ENCODE measurements around the gene KCNQ5. TPM values are rescaled to one million over a fixed set of nuclear protein-coding genes. Genes with fewer than 3 reads are reported as not detected.

Gene KCNQ5
- total RNA-seq, 1 donor from 2014 or later: not detected

DNA sequence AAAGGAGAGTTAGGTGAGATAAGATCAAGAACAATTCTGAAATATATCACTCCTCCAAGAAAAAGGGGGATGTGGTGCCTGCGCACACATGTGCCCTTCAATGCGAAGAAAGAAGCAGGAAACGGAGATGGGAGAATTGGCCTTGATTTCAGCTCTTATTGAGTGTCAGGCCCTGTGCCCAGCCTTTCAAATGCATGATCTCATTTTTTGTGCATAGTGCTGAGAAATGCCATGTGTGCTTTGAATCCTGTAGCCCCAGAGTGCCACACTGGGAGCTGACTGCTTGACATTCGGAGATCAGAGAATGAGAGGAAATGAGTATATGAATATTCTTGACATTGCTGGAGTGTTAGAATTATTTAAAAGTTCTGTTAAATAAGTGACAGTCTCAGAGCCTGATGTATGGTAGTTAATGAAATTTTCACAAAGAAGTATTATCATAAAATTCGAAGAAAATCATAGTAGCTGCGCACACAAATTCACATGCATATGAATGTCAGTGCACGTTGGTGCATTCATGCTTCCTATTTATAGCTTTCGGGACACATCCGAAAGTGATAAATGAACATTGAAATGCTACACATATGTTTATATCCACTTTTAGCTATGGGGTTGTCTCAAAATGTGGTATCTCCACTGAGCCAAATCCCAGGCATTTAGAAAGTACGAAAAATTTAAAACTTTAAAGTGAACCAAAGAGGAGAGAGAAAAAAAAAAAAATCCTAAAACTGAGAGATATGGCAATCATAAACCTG is 172.0 kb downstream of the KCNQ5 start:
- Mint-ChIP-seq H3K27me3 (ENCODE audit: insufficient read depth, low read depth) (no peaks in the 10 kb centered on the region), H3K9me3 (no peaks in the 10 kb centered on the region), H3K36me3 (no peaks in the 10 kb centered on the region), H3K4me3 (no peak overlapping the region), H3K4me1 (no peaks in the 10 kb centered on the region), H3K27ac (no peak overlapping the region)
- no peaks in the 10 kb centered on the region for H3F3A ChIP-seq (ENCODE audit: low read depth)
- TF ChIP-seq EZH2 (IDR thresholded peaks at IDR 0.05) (no peak), EZH2phosphoT487 (IDR thresholded peaks at IDR 0.05) (no peak)
- TF ChIP-seq, protein P1, sequence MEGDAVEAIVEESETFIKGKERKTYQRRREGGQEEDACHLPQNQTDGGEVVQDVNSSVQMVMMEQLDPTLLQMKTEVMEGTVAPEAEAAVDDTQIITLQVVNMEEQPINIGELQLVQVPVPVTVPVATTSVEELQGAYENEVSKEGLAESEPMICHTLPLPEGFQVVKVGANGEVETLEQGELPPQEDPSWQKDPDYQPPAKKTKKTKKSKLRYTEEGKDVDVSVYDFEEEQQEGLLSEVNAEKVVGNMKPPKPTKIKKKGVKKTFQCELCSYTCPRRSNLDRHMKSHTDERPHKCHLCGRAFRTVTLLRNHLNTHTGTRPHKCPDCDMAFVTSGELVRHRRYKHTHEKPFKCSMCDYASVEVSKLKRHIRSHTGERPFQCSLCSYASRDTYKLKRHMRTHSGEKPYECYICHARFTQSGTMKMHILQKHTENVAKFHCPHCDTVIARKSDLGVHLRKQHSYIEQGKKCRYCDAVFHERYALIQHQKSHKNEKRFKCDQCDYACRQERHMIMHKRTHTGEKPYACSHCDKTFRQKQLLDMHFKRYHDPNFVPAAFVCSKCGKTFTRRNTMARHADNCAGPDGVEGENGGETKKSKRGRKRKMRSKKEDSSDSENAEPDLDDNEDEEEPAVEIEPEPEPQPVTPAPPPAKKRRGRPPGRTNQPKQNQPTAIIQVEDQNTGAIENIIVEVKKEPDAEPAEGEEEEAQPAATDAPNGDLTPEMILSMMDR (IDR thresholded peaks at IDR 0.05): no peak
- no peaks in the 10 kb centered on the region for H3K9me3 ChIP-seq (ENCODE audit: low read depth)
- no peak overlapping the region for H3K4me3 ChIP-seq
- no peak overlapping the region for H3K27ac ChIP-seq
- H4K20me1 ChIP-seq (ENCODE audit: low read depth): no peaks in the 10 kb centered on the region
- no peaks in the 10 kb centered on the region for H3K27me3 ChIP-seq
- H2AFZ ChIP-seq (replicated peaks): no peak overlapping the region
- H3K36me3 ChIP-seq: no peaks in the 10 kb centered on the region
- H3K79me2 ChIP-seq (ENCODE audit: low read depth): no peaks in the 10 kb centered on the region
- DNase-seq (ENCODE audit: low spot score): no peak
- no peak overlapping the region for H3K4me2 ChIP-seq
- no peak overlapping the region for H3K9ac ChIP-seq
- no peaks in the 10 kb centered on the region for H3K4me1 ChIP-seq

DNA sequence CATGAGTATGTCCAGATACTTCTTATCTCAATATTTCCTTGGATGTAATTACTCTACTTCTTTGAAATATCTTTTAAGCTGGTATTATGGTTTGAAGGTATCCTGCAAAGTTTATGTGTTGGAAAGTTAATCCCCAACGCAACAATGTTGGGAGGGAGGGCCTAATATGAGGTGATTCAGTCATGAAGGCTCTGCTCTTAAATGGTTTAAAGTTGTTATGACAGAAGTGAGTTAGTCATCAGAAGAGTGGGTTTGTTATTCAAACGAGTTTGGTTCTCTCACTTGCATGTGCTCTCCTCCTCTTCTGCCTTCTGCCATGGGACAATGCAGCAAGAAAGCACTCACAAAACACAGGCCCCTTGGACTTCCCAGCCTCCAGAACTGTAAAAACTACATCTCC is 176.3 kb downstream of the KCNQ5 start:
- Histone ChIP-seq H3K36me3 (no peaks in the 10 kb centered on the region), H3K9ac (no peak overlapping the region), H4K20me1 (ENCODE audit: low read depth) (no peaks in the 10 kb centered on the region), H2AFZ (replicated peaks) (no peak overlapping the region), H3F3A (ENCODE audit: low read depth) (no peaks in the 10 kb centered on the region), H3K4me1 (no peaks in the 10 kb centered on the region), H3K79me2 (ENCODE audit: low read depth) (no peaks in the 10 kb centered on the region), H3K4me2 (no peak overlapping the region), H3K9me3 (ENCODE audit: low read depth) (no peaks in the 10 kb centered on the region), H3K27me3 (no peaks in the 10 kb centered on the region), H3K27ac (no peak overlapping the region), H3K4me3 (no peak overlapping the region)
- no peaks in the 10 kb centered on the region for H3K27me3 Mint-ChIP-seq (ENCODE audit: insufficient read depth, low read depth)
- DNase-seq (ENCODE audit: low spot score): no peak
- H3K27ac Mint-ChIP-seq: no peak overlapping the region
- H3K36me3 Mint-ChIP-seq: no peaks in the 10 kb centered on the region
- H3K4me3 Mint-ChIP-seq: no peak overlapping the region
- H3K4me1 Mint-ChIP-seq: no peaks in the 10 kb centered on the region
- no peaks in the 10 kb centered on the region for H3K9me3 Mint-ChIP-seq
- TF ChIP-seq EZH2phosphoT487 (IDR thresholded peaks at IDR 0.05): no peak

DNA sequence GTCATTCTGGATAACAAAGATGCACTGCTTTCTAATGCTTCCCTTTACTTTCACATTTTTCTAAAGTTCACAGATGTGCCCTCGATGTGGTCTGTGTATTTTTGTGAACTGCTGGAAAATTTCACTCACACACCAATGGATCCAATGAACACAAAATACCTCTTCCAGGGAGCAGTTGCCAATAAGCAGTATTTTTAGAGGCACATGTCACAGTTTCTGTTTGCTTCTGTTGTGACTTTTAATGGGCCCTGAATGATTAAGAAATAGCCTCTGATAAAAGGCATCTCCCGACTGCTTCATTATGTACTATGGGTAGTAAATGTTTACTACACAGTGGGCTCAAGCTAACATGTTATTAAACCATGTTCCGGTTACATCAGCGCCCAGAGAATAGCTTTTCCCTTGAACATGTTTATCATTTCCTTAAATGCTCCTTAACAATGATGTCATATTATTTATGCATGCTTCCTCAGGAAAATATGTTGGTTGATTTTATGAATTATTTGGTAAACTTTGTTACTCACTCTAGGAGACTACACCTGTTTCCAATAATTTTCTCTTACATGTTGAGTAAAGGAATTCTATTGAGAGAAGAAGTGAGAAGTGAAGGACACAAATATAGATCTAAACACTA is 188.0 kb downstream of the KCNQ5 start:
- no peak for DNase-seq (ENCODE audit: low spot score)
- H3K4me3 ChIP-seq: no peak overlapping the region
- Mint-ChIP-seq H3K4me1 (peaks cover 12% of the 10 kb centered on the region), H3K4me3 (no peak overlapping the region), H3K9me3 (no peaks in the 10 kb centered on the region), H3K27me3 (ENCODE audit: insufficient read depth, low read depth) (peaks cover 2% of the 10 kb centered on the region), H3K27ac (no peak overlapping the region), H3K36me3 (no peaks in the 10 kb centered on the region)
- H3K27me3 ChIP-seq: no peaks in the 10 kb centered on the region
- H3K4me1 ChIP-seq: no peaks in the 10 kb centered on the region
- H3K9me3 ChIP-seq (ENCODE audit: low read depth): no peaks in the 10 kb centered on the region
- H3K79me2 ChIP-seq (ENCODE audit: low read depth): no peaks in the 10 kb centered on the region
- no peaks in the 10 kb centered on the region for H3F3A ChIP-seq (ENCODE audit: low read depth)
- H3K36me3 ChIP-seq: no peaks in the 10 kb centered on the region
- H3K4me2 ChIP-seq: no peak overlapping the region
- H2AFZ ChIP-seq (replicated peaks): no peak overlapping the region
- TF ChIP-seq EZH2 (IDR thresholded peaks at IDR 0.05): no peak
- no peak for TF ChIP-seq EZH2phosphoT487 (IDR thresholded peaks at IDR 0.05)
- H3K9ac ChIP-seq: no peak overlapping the region
- H4K20me1 ChIP-seq (ENCODE audit: low read depth): no peaks in the 10 kb centered on the region
- H3K27ac ChIP-seq: no peak overlapping the region

DNA sequence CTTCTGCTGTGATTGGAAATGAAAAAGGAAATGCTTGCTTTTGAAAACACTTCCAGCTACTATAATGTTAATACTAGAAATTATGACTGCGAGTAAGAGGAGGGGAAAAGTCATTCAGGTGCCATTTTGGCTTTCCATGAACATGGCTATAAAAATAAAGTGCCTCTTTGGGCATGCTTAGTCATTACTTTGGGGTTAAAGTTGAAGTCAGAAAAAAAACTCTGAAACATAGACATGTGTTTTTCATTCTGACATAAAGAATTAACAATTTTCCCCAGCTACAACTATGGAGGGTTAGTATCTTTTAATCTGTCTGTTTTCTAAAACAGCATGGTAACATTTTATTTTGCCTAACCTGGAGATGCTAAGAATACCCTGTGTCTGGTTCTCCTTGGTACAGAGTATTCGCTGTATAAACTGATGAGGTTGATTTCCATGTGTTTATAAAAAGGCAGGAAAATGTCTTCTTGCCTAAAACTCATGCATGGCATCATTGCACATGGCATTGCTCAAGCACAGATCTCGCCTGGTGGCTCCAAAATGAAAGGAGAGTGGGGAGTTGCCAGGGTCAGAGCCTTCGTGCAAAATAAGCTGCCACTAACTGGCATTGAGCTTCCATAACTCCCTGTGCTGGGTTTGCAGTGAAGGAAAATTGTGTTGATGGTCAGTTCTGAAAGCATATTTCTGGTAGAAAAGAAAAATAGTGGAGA is 188.9 kb downstream of the KCNQ5 start:
- Mint-ChIP-seq H3K9me3 (no peaks in the 10 kb centered on the region), H3K27ac (no peak overlapping the region), H3K36me3 (no peaks in the 10 kb centered on the region), H3K27me3 (ENCODE audit: insufficient read depth, low read depth) (peaks cover 2% of the 10 kb centered on the region), H3K4me1 (peaks cover 12% of the 10 kb centered on the region), H3K4me3 (no peak overlapping the region)
- no peaks in the 10 kb centered on the region for H3K36me3 ChIP-seq
- H2AFZ ChIP-seq (replicated peaks): no peak overlapping the region
- H4K20me1 ChIP-seq (ENCODE audit: low read depth): no peaks in the 10 kb centered on the region
- no peak overlapping the region for H3K27ac ChIP-seq
- no peaks in the 10 kb centered on the region for H3F3A ChIP-seq (ENCODE audit: low read depth)
- TF ChIP-seq EZH2phosphoT487 (IDR thresholded peaks at IDR 0.05) (no peak), EZH2 (IDR thresholded peaks at IDR 0.05) (no peak)
- TF ChIP-seq, protein P1 (IDR thresholded peaks at IDR 0.05): no peak
- DNase-seq (ENCODE audit: low spot score): no peak
- H3K27me3 ChIP-seq: no peaks in the 10 kb centered on the region
- H3K79me2 ChIP-seq (ENCODE audit: low read depth): no peaks in the 10 kb centered on the region
- H3K4me3 ChIP-seq: no peak overlapping the region
- no peak overlapping the region for H3K4me2 ChIP-seq
- no peaks in the 10 kb centered on the region for H3K4me1 ChIP-seq
- H3K9ac ChIP-seq: no peak overlapping the region
- H3K9me3 ChIP-seq (ENCODE audit: low read depth): no peaks in the 10 kb centered on the region
